DMS53 treated with DMSO at 0.1 percent for 48 hours (cell line): ENCODE measurements around the gene RALB.

Experiments used
- DNase-seq: peaks from one replicate; lab custom pipeline; 2025; ENCODE audit not compliant: unreplicated experiment; lab: John Stamatoyannopoulos, UW

The RALB gene

GRCh38 chr2:120331903-120332302 lies 79.3 kb downstream of the RALB start:
- no peak for DNase-seq

- DNase-seq: no peak
Measured at GRCh38 chr2:120332384-120332783, 79.7 kb downstream of the RALB start.

GRCh38 chr2:120334068-120334467 lies 81.4 kb downstream of the RALB start:
- no peak for DNase-seq

- DNase-seq: no peak
Measured at GRCh38 chr2:120336749-120337148, 84.1 kb downstream of the RALB start.

- no peak for DNase-seq
Measured at GRCh38 chr2:120338015-120338414, 85.4 kb downstream of the RALB start.

- DNase-seq: no peak
Measured at GRCh38 chr2:120341977-120342376, 89.3 kb downstream of the RALB start.

GRCh38 chr2:120342446-120342845 lies 89.8 kb downstream of the RALB start:
- DNase-seq: no peak

GRCh38 chr2:120343100-120343432 lies 90.4 kb downstream of the RALB start:
- DNase-seq: no peak

- DNase-seq: peak; percentile 84
Measured at GRCh38 chr2:120343433-120344105, 90.9 kb downstream of the RALB start.
